ENCODE measurements around the gene MRPS23. TPM values are rescaled to one million over a fixed set of nuclear protein-coding genes. Genes with fewer than 3 reads are reported as not detected.

The MRPS23 gene
- total RNA-seq, 1 donor from 2014 or later = 87.0 TPM

DNA sequence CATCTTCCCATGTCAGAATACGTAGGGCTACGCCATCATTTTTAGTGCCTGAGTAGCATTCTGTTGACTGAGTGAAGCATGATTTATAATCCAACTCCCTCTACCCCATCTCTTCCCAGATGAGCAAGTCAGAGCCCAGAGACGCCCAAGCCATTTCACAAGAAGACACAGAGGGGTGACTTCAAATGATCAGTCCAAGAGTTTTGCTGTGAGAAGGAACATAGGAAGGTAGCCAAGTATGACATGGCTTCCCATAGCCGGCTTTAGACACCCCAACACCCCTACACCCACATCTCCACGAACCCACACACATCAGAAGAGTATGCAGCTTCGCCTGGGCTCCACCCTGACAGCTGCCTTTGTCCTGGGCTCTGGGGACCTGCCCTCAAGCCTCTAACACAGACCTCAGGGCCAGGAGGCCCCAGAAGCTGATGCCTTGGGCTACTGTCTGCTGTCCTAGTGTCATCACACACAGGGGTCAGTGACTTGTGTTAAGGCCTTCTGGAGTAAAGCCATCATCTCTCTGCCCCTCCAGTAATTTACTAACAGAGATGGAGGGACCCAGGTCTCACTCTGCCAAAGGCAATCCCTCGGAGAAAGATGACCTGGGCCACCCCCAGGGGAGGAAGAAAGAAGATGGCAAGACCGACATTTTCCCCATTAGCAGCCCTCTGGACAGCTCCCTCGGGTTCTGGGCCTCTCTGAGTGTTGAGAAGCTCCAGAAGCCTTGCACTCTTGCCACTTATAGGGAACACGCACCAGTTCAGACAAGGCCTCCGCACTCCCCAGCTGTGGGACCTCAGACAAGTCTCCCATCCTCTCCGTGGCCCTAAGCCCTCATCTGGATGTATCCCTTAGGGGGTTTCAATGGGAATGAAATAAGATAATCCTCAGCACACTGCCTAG lies 38.7 kb upstream of the MRPS23 start:
- Mint-ChIP-seq H3K4me1 (ENCODE audit: low read depth) (no peaks in the 10 kb centered on the region), H3K9me3 (no peaks in the 10 kb centered on the region), H3K27ac (no peak overlapping the region), H3K4me3 (no peak overlapping the region), H3K36me3 (ENCODE audit: low read depth) (no peaks in the 10 kb centered on the region), H3K27me3 (ENCODE audit: insufficient read depth) (peaks cover 14% of the 10 kb centered on the region)
- DNase-seq (ENCODE audit: low spot score) = no peak
- intact Hi-C loops (cut with micrococcal nuclease) = no loop called here

DNA sequence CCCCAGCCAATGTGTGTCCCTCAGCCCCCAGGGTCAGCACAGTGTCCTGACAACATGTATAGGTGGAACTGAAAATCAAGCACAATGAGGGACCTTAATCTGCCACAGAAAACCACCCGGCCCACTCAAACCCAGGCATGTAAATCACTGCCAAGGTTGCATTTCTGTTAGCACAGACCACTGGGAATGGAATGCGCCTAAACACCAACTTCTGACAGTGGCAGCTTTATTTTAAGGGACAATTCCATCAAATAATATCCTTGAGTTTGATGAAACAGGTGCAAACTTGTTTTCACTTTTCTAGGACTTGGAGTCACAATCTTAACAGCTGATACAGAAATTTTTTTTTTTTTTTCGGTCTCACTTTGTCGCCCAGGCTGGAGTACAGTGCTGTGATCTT lies 37.3 kb upstream of the MRPS23 start:
- Mint-ChIP-seq H3K4me3 (no peak overlapping the region), H3K36me3 (ENCODE audit: low read depth) (no peaks in the 10 kb centered on the region), H3K4me1 (ENCODE audit: low read depth) (no peaks in the 10 kb centered on the region), H3K9me3 (no peaks in the 10 kb centered on the region), H3K27ac (no peak overlapping the region), H3K27me3 (ENCODE audit: insufficient read depth) (peaks cover 14% of the 10 kb centered on the region)
- intact Hi-C loops (cut with micrococcal nuclease) = no loop called here
- DNase-seq (ENCODE audit: low spot score) = no peak

DNA sequence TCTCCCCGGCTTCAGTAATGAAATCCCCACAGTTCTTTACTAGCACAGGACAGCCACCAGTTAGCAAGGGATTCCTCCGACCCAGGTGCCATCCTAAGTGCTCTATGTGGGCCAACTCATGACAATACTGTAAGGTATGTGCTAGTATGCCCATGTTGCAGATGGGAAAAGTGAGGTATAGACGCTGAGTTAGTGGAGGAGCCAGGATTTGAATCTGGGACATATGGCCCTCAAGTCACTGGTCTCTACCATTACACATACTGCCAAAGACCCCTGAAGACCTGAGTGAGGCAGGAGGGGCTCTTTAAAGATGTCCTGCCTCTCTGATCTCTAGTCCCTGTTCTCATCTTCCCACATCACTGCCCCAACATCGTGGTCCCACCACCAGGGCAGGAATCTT lies 36.2 kb upstream of the MRPS23 start:
- intact Hi-C loops (cut with micrococcal nuclease) = no loop called here
- H3K9me3 Mint-ChIP-seq = no peaks in the 10 kb centered on the region
- H3K27ac Mint-ChIP-seq = no peak overlapping the region
- H3K4me1 Mint-ChIP-seq (ENCODE audit: low read depth) = no peaks in the 10 kb centered on the region
- DNase-seq (ENCODE audit: low spot score) = no peak
- no peak overlapping the region for H3K4me3 Mint-ChIP-seq
- no peaks in the 10 kb centered on the region for H3K36me3 Mint-ChIP-seq (ENCODE audit: low read depth)
- peaks cover 9% of the 10 kb centered on the region for H3K27me3 Mint-ChIP-seq (ENCODE audit: insufficient read depth)

DNA sequence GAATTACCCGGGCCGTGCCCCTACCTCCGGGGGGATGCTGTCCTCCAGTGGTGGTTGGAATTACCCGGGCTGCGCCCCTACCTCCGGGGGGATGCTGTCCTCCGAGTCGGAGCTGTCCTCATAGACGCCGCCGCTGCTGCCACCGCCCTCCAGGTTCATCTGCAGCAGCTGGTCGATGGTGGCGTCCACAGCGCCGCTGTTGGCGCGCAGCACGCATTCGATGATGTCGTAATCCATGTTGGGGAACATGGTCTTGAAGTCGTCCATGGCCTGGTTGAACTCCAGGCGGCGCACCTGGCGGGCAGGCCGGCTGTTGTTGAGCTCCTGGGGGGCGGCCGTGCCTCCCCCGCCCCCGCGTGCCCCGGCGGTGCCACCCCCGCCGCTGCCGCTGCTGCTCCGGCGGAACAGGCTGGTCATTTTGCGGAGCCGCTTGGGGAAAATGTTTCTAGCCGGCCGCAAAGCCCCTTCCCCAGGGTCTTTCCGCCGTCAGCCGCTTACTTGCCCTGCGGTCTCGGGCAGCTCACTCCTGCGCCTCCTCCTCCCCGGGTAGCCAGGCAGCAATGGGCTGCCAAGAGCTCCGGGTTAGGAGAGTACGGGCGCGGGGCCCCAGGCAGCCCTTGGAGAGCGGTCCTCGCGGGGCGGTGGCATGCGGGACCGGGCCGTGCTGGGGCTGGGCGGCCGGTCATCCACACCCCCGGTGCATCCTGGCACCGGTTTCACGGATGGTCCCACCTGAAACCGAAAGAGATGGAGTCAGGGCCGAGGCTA lies 35.5 kb upstream of the MRPS23 start:
- Mint-ChIP-seq H3K9me3 (no peaks in the 10 kb centered on the region), H3K27ac (no peak overlapping the region), H3K4me1 (ENCODE audit: low read depth) (peaks cover 4% of the 10 kb centered on the region), H3K27me3 (ENCODE audit: insufficient read depth) (peaks cover 9% of the 10 kb centered on the region), H3K36me3 (ENCODE audit: low read depth) (no peaks in the 10 kb centered on the region), H3K4me3 (no peak overlapping the region)
- DNase-seq (ENCODE audit: low spot score) = no peak
- intact Hi-C loops (cut with micrococcal nuclease) = no loop called here

DNA sequence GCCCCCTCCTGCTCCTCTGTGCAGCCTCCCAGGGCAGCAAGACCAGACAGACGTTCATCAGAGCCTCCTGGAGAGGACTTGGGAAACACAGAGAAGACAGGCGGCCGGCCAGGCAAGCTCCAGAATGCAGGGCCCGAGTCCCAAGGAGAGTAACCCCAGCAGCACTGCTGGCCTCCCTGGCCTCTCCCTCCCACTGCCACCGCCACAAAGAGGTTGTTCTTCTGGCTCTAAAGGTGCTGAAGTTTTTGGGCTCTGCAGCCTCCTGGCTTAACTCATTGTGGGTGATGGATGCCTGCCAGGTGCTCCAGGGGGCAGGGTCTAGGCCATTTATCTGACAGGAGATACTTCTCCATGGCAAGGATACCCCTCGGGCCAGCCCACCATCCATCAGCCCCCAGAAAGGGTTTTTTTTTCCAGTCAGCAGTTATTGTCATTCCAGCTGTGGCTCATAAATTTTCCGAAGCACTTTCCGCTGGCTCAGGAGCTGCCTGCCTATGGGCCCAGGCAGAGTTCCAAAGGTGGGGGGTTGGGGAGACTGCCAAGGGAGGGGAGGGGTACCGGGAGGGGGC lies 32.0 kb upstream of the MRPS23 start:
- H3K4me1 Mint-ChIP-seq (ENCODE audit: low read depth) = peaks cover 16% of the 10 kb centered on the region
- peaks cover 15% of the 10 kb centered on the region for H3K27me3 Mint-ChIP-seq (ENCODE audit: insufficient read depth)
- no peak overlapping the region for H3K4me3 Mint-ChIP-seq
- H3K9me3 Mint-ChIP-seq = no peaks in the 10 kb centered on the region
- DNase-seq (ENCODE audit: low spot score) = no peak
- no peak overlapping the region for H3K27ac Mint-ChIP-seq
- intact Hi-C loops (cut with micrococcal nuclease) = no loop called here
- no peaks in the 10 kb centered on the region for H3K36me3 Mint-ChIP-seq (ENCODE audit: low read depth)

DNA sequence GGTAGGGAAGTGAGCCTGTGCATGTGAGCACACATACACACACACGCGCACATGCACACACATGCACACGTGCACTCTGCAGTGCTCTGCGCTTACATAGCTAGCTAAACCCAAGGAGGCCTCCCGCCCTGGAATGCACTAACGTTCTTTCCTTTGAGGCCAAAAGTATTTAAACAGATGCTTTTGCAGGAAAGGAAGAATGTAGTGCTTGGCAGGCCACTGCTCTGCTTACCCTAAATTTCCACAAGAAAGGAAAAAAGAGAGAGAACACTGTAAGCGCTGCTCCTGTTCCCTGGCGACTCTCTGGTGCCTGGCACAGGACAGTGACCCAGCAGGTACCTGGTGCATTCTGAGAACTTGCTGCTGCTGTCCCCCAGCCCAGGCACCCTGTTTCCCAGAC lies 31.3 kb upstream of the MRPS23 start:
- intact Hi-C loops (cut with micrococcal nuclease) = no loop called here
- Mint-ChIP-seq H3K4me3 (no peak overlapping the region), H3K9me3 (no peaks in the 10 kb centered on the region), H3K27ac (no peak overlapping the region), H3K27me3 (ENCODE audit: insufficient read depth) (peaks cover 19% of the 10 kb centered on the region), H3K4me1 (ENCODE audit: low read depth) (peaks cover 16% of the 10 kb centered on the region), H3K36me3 (ENCODE audit: low read depth) (no peaks in the 10 kb centered on the region)
- DNase-seq (ENCODE audit: low spot score) = no peak

DNA sequence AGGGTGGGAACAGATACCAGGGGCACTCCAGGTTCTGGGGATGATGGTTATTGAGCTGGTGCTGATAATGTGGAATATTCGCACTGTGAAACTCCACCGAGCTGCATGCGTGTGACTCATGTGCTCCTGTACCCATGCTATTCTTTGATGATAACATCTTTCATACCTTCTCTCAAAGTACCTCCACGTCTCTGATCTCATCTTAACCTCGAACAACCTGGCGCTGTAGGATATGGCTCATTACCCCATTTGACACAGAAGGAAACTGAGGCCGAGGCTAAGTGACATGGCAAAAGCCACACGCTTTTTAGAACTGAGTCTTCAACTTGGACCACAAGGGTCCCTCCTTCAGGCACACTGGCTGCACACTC lies 30.2 kb upstream of the MRPS23 start:
- Mint-ChIP-seq H3K4me3 (no peak overlapping the region), H3K36me3 (ENCODE audit: low read depth) (no peaks in the 10 kb centered on the region), H3K4me1 (ENCODE audit: low read depth) (peaks cover 16% of the 10 kb centered on the region), H3K27ac (no peak overlapping the region), H3K27me3 (ENCODE audit: insufficient read depth) (peaks cover 21% of the 10 kb centered on the region), H3K9me3 (no peaks in the 10 kb centered on the region)
- DNase-seq (ENCODE audit: low spot score) = no peak
- intact Hi-C loops (cut with micrococcal nuclease) = no loop called here

DNA sequence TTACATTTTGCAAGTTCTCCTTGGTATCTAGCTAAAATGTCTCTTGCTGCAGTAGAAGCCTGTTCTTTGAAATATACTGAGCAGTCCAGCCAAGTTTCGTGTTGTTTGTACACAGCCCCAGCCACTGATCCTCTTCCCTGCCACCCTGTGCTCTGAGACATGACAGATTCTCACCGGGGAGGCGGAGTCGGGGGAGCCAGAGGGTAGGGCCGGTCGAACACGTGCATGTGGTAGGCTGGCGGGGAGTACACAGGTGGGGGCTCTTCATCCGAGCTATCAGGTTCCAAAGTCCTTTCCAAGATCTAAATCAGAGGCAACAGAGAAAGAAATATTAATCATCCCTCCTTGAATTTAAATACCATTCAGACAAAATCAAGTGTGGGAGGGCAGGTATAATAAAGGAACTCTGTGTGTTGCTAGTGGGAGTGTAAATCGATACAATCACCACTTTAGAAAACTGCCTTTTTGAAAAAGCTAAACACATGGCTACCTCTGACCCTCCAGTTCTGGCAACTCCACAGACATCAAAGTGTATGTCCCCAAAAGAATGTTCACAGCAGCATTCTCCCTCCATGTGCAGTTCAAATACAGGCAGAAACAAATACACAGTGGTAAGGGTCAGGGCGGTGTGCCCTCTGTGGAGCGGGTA lies 29.7 kb upstream of the MRPS23 start:
- H3K4me3 Mint-ChIP-seq = no peak overlapping the region
- intact Hi-C loops (cut with micrococcal nuclease) = no loop called here
- no peaks in the 10 kb centered on the region for H3K9me3 Mint-ChIP-seq
- H3K27me3 Mint-ChIP-seq (ENCODE audit: insufficient read depth) = peaks cover 21% of the 10 kb centered on the region
- H3K27ac Mint-ChIP-seq = no peak overlapping the region
- DNase-seq (ENCODE audit: low spot score) = no peak
- no peaks in the 10 kb centered on the region for H3K36me3 Mint-ChIP-seq (ENCODE audit: low read depth)
- H3K4me1 Mint-ChIP-seq (ENCODE audit: low read depth) = peaks cover 16% of the 10 kb centered on the region

DNA sequence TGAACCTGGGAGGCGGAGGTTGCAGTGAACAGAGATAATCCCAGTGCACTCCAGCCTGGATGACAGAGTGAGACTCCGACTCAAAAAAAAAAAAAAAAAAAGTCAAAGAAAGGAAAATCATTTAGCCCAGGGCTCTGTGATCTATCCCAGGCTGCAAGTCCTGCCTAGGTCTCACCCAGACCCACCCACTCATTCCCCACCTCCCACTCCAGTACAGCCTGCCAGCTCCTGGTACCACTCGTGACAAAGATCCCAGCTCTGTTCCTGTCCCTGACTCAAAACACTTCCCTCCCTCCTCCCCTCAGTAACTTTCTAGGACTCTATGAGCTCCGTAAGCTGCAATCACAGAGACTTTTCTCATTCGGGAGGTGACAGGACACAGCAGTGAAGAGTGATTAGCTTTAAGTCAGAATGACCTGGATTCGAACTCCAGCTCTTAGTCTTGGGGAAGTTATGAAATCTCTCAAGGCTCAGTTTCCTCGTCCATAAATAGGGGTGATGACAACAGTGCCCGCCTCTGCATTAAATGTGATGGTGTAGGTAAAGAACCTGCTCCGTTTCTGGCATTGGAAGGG lies 28.0 kb upstream of the MRPS23 start:
- peaks cover 21% of the 10 kb centered on the region for H3K27me3 Mint-ChIP-seq (ENCODE audit: insufficient read depth)
- peaks cover 16% of the 10 kb centered on the region for H3K4me1 Mint-ChIP-seq (ENCODE audit: low read depth)
- no peaks in the 10 kb centered on the region for H3K9me3 Mint-ChIP-seq
- no peaks in the 10 kb centered on the region for H3K36me3 Mint-ChIP-seq (ENCODE audit: low read depth)
- no peak overlapping the region for H3K27ac Mint-ChIP-seq
- intact Hi-C loops (cut with micrococcal nuclease) = no loop called here
- no peak overlapping the region for H3K4me3 Mint-ChIP-seq
- no peak for DNase-seq (ENCODE audit: low spot score)

DNA sequence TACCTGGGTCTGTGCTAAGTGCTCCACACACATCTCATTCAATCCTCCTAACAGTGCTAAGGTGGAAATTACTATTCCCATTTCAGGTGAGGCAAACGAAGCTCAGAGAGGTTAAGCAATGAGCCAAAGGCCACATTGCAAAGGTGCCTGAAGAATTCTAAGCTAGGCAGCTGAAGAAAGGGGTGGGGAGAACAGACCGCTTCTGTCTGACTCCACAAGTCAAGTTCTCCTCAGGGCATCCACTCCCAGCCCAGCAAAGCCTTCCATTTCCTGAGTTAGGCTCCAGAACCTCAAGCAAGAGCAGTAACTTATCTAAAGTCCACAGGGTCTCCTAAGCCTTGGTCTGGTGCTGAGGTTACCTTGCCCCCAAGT lies 27.0 kb upstream of the MRPS23 start:
- DNase-seq (ENCODE audit: low spot score) = no peak
- Mint-ChIP-seq H3K27me3 (ENCODE audit: insufficient read depth) (peaks cover 21% of the 10 kb centered on the region), H3K36me3 (ENCODE audit: low read depth) (no peaks in the 10 kb centered on the region), H3K27ac (no peak overlapping the region), H3K4me3 (no peak overlapping the region), H3K9me3 (no peaks in the 10 kb centered on the region), H3K4me1 (ENCODE audit: low read depth) (peaks cover 16% of the 10 kb centered on the region)
- intact Hi-C loops (cut with micrococcal nuclease) = no loop called here

DNA sequence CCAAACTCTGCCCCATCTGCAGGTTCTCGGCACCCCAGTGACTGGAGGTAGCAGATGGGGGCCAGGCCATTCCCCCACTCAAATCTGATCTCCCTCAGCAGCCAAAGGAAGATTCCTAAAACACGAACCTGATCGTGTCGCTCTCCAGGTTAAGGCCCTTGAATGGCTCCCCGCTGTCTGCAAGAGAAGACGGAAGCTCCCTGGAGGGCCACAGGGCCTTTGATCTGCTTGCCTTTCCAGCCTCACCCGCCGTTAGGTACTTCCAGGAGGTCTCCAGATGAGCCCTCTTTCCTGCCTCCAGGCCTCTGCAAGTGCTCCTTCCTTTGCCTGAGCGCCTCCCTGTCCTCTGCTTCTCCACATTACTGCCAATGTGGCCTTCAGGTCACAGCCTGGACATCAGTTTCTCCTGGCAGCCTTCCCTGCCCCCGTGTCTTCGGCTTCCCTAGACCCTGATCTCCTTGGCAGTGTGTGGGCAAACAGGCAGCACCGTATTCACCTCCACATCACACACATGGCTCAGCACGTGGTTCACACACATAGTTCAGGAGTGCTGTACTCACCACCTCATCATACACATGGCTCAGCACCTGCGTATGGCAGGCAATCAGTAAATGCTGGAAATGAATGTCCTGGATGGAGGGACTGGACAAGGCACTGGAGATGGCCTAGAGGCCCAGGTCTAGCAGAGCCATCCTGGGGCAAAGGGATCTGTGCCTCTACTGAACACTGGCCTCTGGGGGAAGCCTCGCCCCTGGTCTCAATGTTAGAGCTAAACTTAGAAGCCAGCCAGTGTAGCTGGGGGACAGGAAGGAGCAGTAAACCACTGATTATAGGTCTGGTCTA lies 26.4 kb upstream of the MRPS23 start:
- Mint-ChIP-seq H3K9me3 (no peaks in the 10 kb centered on the region), H3K4me3 (no peak overlapping the region), H3K36me3 (ENCODE audit: low read depth) (no peaks in the 10 kb centered on the region), H3K4me1 (ENCODE audit: low read depth) (peaks cover 16% of the 10 kb centered on the region), H3K27ac (no peak overlapping the region), H3K27me3 (ENCODE audit: insufficient read depth) (peaks cover 24% of the 10 kb centered on the region)
- intact Hi-C loops (cut with micrococcal nuclease) = no loop called here
- DNase-seq (ENCODE audit: low spot score) = no peak

Measured in activated T-helper 1 cell treated with anti-CD3 and anti-CD28 coated beads, Interleukin-12 subunit alpha, Interleukin-12 subunit beta, Interleukin-2, Interleukin-4 antibody, amounts not matched to agents 30 ng/mL and 10 ng/mL and 1 ng/mL, durations not matched to agents 14 hours and 24 hours and 36 hours (primary cell).